SK-N-SH (cell line): ENCODE data around the gene CNOT11. TPM values are rescaled to one million over a fixed set of nuclear protein-coding genes. Genes with fewer than 3 reads are reported as not detected.
"Not testable (repeated sequence)": the region's sequence is repeated elsewhere in the genome, so short reads cannot be mapped to it uniquely, and the experiment has no call there.

Source experiments
- CTCF ChIA-PET: fragments of 300-600, 350-600 bp; formaldehyde crosslinking; extraction: SDS; loops from one replicate; lab custom pipeline; 2021; lab: Yijun Ruan, JAX
- POLR2A ChIA-PET: fragments of 350-600 bp; sonication (Branson Sonifier 250); formaldehyde crosslinking; extraction: SDS; loops from one replicate; lab custom pipeline; 2020; ENCODE audit warnings: antibody characterized with exemption, inconsistent platforms; lab: Yijun Ruan, JAX
- DNase-seq: peaks from one replicate; pipeline ENCODE4 v3.0.0; 2012
- H2AFZ ChIP-seq: fragments of 200-600 bp; sonication (generic); 2 replicates; pipeline ENCODE4 v1.8.1; 2016; ENCODE audit warnings: antibody characterized with exemption, mild to moderate bottlenecking, low read depth
- H3F3A ChIP-seq: fragments of 200-600 bp; sonication (generic); replicated peaks from 2 replicates; pipeline ENCODE3; 2016; ENCODE audit warnings: antibody characterized with exemption, mild to moderate bottlenecking; ENCODE audit not compliant: insufficient read depth
- H3K27ac ChIP-seq, 2 experiments: fragments of 200-500 bp in 1 of 2; fragments of 200-600 bp in 1 of 2; sonication (Bioruptor generic) in 1 of 2; sonication (generic), shearing (Covaris generic) in 1 of 2; 2 replicates each; pipeline versions ENCODE4 v1.5.1 to v1.6.1; 2014 to 2016; ENCODE audit warnings: low read depth in 2 of 2, inconsistent platforms in 1 of 2, low read length in 1 of 2, mild to moderate bottlenecking in 1 of 2, mixed read lengths in 1 of 2
- H3K27me3 ChIP-seq: fragments of 200-600 bp; sonication (generic), shearing (Covaris generic); 2 replicates; pipeline ENCODE4 v1.6.1; 2016; ENCODE audit warnings: mixed run types; ENCODE audit not compliant: insufficient read depth
- H3K36me3 ChIP-seq, 2 experiments: fragments of 200-500 bp in 1 of 2; fragments of 200-600 bp in 1 of 2; sonication (Bioruptor generic) in 1 of 2; sonication (generic) in 1 of 2; replicated peaks in 1 of 2; 2 replicates each; pipeline versions ENCODE3 to v1.5.1; 2014 to 2016; ENCODE audit warnings: low read length in 1 of 2, mild to moderate bottlenecking in 1 of 2; ENCODE audit not compliant: insufficient read depth in 2 of 2, control insufficient read depth in 1 of 2
- H3K4me1 ChIP-seq, 2 experiments: fragments of 200-500 bp in 1 of 2; fragments of 200-600 bp in 1 of 2; sonication (Bioruptor generic) in 1 of 2; sonication (generic), shearing (Covaris generic) in 1 of 2; 2 replicates each; pipeline versions ENCODE4 v1.5.1 to v1.6.1; 2014 to 2016; ENCODE audit warnings: low read depth in 1 of 2, low read length in 1 of 2, mixed run types in 1 of 2; ENCODE audit not compliant: insufficient read depth in 2 of 2, control insufficient read depth in 1 of 2
- H3K4me2 ChIP-seq: fragments of 200-600 bp; sonication (generic), shearing (Covaris generic); 2 replicates; pipeline ENCODE4 v1.6.1; 2017; ENCODE audit warnings: mixed run types
- H3K4me3 ChIP-seq, 2 experiments: fragments of 200-500 bp in 1 of 2; fragments of 200-600 bp in 1 of 2; sonication (Bioruptor generic) in 1 of 2; sonication (generic), shearing (Covaris generic) in 1 of 2; 2 replicates each; pipeline versions ENCODE4 v1.5.1 to v1.8.1; 2014 to 2016; ENCODE audit warnings: low read depth in 2 of 2, inconsistent platforms in 1 of 2, low read length in 1 of 2, mild to moderate bottlenecking in 1 of 2, mixed read lengths in 1 of 2, moderate library complexity in 1 of 2
- H3K79me2 ChIP-seq: fragments of 200-600 bp; sonication (generic); 2 replicates; pipeline ENCODE4 v1.8.1; 2017; ENCODE audit warnings: mild to moderate bottlenecking; ENCODE audit not compliant: insufficient read depth
- H3K9ac ChIP-seq: fragments of 200-600 bp; sonication (generic); 2 replicates; pipeline ENCODE4 v1.6.1; 2017; ENCODE audit warnings: mixed run types
- H3K9me2 ChIP-seq: fragments of 200-600 bp; sonication (generic); 2 replicates; pipeline ENCODE4 v1.6.1; 2017; ENCODE audit warnings: mixed run types
- H3K9me3 ChIP-seq: fragments of 200-600 bp; sonication (generic); 2 replicates; pipeline ENCODE4 v1.6.1; 2017; ENCODE audit warnings: mixed run types, mild to moderate bottlenecking, moderate library complexity
- H4K20me1 ChIP-seq: fragments of 200-600 bp; sonication (generic); 2 replicates; pipeline ENCODE4 v1.6.1; 2017; ENCODE audit warnings: mild to moderate bottlenecking, mixed run types; ENCODE audit not compliant: insufficient read depth
- MAX ChIP-seq: IDR thresholded peaks from 2 replicates; pipeline ENCODE4 v1.4.0; 2012; ENCODE audit warnings: low read depth
- YY1 ChIP-seq: IDR thresholded peaks from 2 replicates; pipeline ENCODE4 v1.4.0; 2012; ENCODE audit warnings: low read depth, mild to moderate bottlenecking
- WGBS: methylation state at CpG from one replicate; pipeline ENCODE4 v1.1.6; 2017; ENCODE audit warnings: low lambda C conversion rate; 5-methylcytosine and 5-hydroxymethylcytosine counted together
- polyA plus RNA-seq, 3 experiments: library from polyadenylated mRNA; depleted of rRNA; stranded (reverse); fragments of >200 nt; gene quantifications; 2 replicates each; pipeline ENCODE4 v1.2.3, GENCODE V29; 2012
- TF ChIP-seq, protein P1 (sequence below): IDR thresholded peaks from 2 replicates; pipeline ENCODE4; 2012
- TF ChIP-seq, protein P2 (sequence below): fragments of 200-600 bp; sonication (generic); IDR thresholded peaks from 2 replicates; pipeline ENCODE4 v1.6.1; 2017; ENCODE audit warnings: antibody characterized with exemption, mild to moderate bottlenecking, moderate library complexity

The CNOT11 gene
- polyA plus RNA-seq, 1 of the 3 experiments (the other 2 are of a cell fraction), result 38.4 TPM

- H3K27ac ChIP-seq, H3K9me3 ChIP-seq, H3K36me3 ChIP-seq, H3K9ac ChIP-seq, H3F3A ChIP-seq, DNase-seq, POLR2A ChIA-PET, H3K27me3 ChIP-seq, H3K9me2 ChIP-seq, H3K4me2 ChIP-seq, H3K4me3 ChIP-seq, H2AFZ ChIP-seq: not testable (repeated sequence)
- H3K79me2 ChIP-seq, result peaks cover 36% of the 10 kb centered on the region
- H3K4me1 ChIP-seq, result peaks cover 4 to 18% of the 10 kb centered on the region in 2 experiments; a peak in 1 of 4 replicates
- 95% methylated on average over 10 of the region's 10 CpGs for WGBS
- CTCF ChIA-PET, result interaction anchor here (0.7 to 5.0 kb wide), 10 partner anchors 11 to 1105 kb away, joined by 3 to 25 read pairs (median 4); partner anchors contain the start of gene TBC1D8
- peaks cover 12% of the 10 kb centered on the region; the same call in 1 of the 2 replicates for H4K20me1 ChIP-seq
These were observed 1.4 kb upstream of the CNOT11 start for GRCh38 chr2:101251246-101251781.

DNA sequence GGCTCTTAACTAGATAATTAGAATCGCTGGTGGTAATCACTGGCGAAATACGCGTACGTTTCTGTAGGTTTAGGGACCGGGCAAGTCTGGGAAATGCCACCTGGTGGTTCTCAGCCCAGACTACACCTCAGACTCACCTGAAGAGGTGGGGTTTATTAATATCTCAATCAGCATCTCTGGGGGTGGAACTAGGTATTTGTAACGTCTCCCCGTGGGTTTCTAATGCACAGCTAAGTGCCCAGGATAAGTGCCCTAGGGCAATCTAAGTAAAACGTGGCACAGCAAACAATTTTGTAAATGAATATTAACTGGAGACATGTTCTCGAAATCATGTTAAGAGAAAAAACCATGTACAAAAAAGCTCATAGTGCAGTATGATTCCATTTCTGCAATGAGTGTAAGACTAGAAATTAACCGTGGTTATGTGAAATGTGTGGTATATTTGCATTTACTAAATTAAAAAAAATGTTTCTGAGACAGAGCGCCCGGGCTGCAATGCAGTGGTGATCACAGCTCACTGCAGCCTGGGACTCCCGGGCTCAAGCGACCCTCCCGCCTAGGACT is 760 bp upstream of the CNOT11 start:
- peak overlapping the region; percentile 87 for H2AFZ ChIP-seq
- ChIA-PET POLR2A (interaction anchor here (1.2 to 1.5 kb wide), 2 partner anchors 49 to 250 kb away, joined by 3 to 4 read pairs; partner anchors contain the start of gene RPL31), CTCF (interaction anchor here (0.7 to 5.0 kb wide), 12 partner anchors 11 to 1104 kb away, joined by 3 to 25 read pairs (median 3); partner anchors contain the start of gene TBC1D8)
- H3K27me3 ChIP-seq, result no peaks in the 10 kb centered on the region
- H3K9me3 ChIP-seq, result no peaks in the 10 kb centered on the region
- H3K9ac ChIP-seq, result peak overlapping the region; percentile 52
- H3K27ac ChIP-seq, result peak overlapping the region; percentile 66 to 86
- peaks cover 42% of the 10 kb centered on the region for H3K79me2 ChIP-seq
- TF ChIP-seq YY1, result 0 out of 2 replicates have a peak, but pooled peaks have one; percentile 4
- TF ChIP-seq MAX, result peak; percentile 26; the same call in 1 of the 2 replicates
- TF ChIP-seq, protein P1, sequence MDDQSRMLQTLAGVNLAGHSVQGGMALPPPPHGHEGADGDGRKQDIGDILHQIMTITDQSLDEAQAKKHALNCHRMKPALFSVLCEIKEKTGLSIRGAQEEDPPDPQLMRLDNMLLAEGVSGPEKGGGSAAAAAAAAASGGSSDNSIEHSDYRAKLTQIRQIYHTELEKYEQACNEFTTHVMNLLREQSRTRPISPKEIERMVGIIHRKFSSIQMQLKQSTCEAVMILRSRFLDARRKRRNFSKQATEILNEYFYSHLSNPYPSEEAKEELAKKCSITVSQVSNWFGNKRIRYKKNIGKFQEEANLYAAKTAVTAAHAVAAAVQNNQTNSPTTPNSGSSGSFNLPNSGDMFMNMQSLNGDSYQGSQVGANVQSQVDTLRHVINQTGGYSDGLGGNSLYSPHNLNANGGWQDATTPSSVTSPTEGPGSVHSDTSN, result no peak
- TF ChIP-seq, protein P2, sequence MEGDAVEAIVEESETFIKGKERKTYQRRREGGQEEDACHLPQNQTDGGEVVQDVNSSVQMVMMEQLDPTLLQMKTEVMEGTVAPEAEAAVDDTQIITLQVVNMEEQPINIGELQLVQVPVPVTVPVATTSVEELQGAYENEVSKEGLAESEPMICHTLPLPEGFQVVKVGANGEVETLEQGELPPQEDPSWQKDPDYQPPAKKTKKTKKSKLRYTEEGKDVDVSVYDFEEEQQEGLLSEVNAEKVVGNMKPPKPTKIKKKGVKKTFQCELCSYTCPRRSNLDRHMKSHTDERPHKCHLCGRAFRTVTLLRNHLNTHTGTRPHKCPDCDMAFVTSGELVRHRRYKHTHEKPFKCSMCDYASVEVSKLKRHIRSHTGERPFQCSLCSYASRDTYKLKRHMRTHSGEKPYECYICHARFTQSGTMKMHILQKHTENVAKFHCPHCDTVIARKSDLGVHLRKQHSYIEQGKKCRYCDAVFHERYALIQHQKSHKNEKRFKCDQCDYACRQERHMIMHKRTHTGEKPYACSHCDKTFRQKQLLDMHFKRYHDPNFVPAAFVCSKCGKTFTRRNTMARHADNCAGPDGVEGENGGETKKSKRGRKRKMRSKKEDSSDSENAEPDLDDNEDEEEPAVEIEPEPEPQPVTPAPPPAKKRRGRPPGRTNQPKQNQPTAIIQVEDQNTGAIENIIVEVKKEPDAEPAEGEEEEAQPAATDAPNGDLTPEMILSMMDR, result peak; percentile 37
- DNase-seq, result peak; percentile 39
- WGBS, result 25% methylated on average over 16 of the region's 16 CpGs
- H3K4me1 ChIP-seq, result peaks cover 4 to 18% of the 10 kb centered on the region in 2 experiments; a peak in 1 of 4 replicates
- no peaks in the 10 kb centered on the region for H3K9me2 ChIP-seq
- peaks cover 12% of the 10 kb centered on the region; the same call in 1 of the 2 replicates for H4K20me1 ChIP-seq
- H3F3A ChIP-seq, result peaks cover 5% of the 10 kb centered on the region
- no peaks in the 10 kb centered on the region for H3K36me3 ChIP-seq
- H3K4me3 ChIP-seq, result peak overlapping the region; percentile 79 to 100
- H3K4me2 ChIP-seq, result peak overlapping the region; percentile 69
